Activated CD4-positive, alpha-beta memory T cell treated with anti-CD3 and anti-CD28 coated beads, Interleukin-2, amount 10 ng/mL, durations not matched to agents 7 days and 5 days (primary cell): ENCODE measurements around the gene B4GALT3. TPM values are rescaled to one million over a fixed set of nuclear protein-coding genes. Genes with fewer than 3 reads are reported as not detected.

ENCODE experiments used
- CTCF ChIA-PET: fragments of 350-600 bp; sonication (Branson Sonifier 250); formaldehyde crosslinking; loops from one replicate; lab custom pipeline; 2021; ENCODE audit warnings: antibody characterized with exemption, inconsistent platforms; lab: Charles Lee
- POLR2A ChIA-PET: fragments of 350-600 bp; sonication (Branson Sonifier 250); formaldehyde crosslinking; loops from one replicate; lab custom pipeline; 2021; ENCODE audit warnings: antibody characterized with exemption; lab: Charles Lee
- DNase-seq: peaks from one replicate; pipeline ENCODE4 v3.0.0-alpha.2; 2020
- H3K27ac Mint-ChIP-seq: one replicate; pipeline ENCODE4 v1.8.0; 2021; ENCODE audit warnings: mild to moderate bottlenecking, mixed read lengths
- H3K27me3 Mint-ChIP-seq: one replicate; pipeline ENCODE4 v1.8.0; 2021; ENCODE audit warnings: mixed read lengths
- H3K36me3 Mint-ChIP-seq: one replicate; pipeline ENCODE4 v1.8.0; 2021; ENCODE audit warnings: low read depth, mixed read lengths
- H3K4me1 Mint-ChIP-seq: one replicate; pipeline ENCODE4 v1.8.0; 2021; ENCODE audit warnings: mixed read lengths
- H3K4me3 Mint-ChIP-seq: one replicate; pipeline ENCODE4 v1.8.0; 2021; ENCODE audit warnings: mild to moderate bottlenecking, mixed read lengths
- H3K9me3 Mint-ChIP-seq: one replicate; pipeline ENCODE4 v1.8.0; 2021; ENCODE audit warnings: mixed read lengths
- total RNA-seq, 2 experiments: library from RNA; stranded (reverse); gene quantifications; one replicate each; pipeline ENCODE4 v1.2.3, GENCODE V29; 2021

B4GALT3 gene
- total RNA-seq, 2 experiments from 2014 or later: 55.0 to 56.7 TPM

DNA sequence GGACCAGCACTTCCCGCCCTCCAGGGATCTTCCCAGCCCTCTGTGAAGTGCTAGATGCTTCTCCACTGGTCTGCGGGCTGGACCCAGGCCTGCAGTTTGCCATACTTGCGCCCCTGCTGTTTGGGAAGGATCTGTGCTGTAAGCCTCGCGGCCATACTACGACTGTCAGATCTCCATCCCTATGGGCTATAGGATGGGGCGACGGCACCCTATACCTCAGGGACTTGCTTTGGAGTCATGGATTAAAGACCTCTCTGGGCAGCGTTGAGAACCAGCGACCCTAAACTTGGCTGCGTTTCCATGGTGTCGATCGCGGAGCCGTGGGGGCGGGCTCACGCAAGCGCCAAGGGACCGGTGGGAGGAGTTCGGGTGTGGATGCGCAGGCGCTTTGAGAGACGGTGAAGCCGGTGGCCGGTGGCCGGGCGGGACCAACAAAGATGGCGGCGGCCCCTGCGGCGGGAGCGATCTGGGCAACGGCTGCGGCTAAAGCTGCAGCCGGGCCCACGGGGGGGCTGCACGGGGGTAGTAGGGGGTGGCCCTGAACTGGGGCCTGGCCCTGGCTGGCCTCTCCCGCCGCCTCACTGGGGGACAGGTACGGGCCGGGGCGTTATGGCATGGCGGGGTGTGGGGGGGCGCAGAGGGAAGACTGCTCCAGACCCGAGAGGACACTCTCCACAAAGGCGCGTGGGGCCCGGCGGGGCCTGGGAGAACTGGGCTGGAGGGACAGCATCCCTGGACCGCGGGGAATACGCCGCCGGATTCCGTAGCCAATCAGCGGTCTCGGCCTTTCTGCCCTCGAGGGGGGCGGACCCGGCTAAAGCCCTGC is 18.0 kb downstream of the B4GALT3 start, which contains the start of gene USP21:
Gene USP21 (plus strand): TSS at position 414 of the 826 bp plus-strand sequence. CDS start 1,141 bp downstream, outside the sequence.
- no peaks in the 10 kb centered on the region for H3K27me3 Mint-ChIP-seq
- peak within 1 kb of the TSS; percentile 87 for H3K27ac Mint-ChIP-seq
- peak; percentile 93 for DNase-seq
- no peaks in the 10 kb centered on the region for H3K9me3 Mint-ChIP-seq
- peaks cover 64% of the 10 kb centered on the region for H3K36me3 Mint-ChIP-seq
- ChIA-PET CTCF (interaction anchor here (1.0 to 1.8 kb wide), 3 partner anchors 8 to 42 kb away, joined by 3 to 5 read pairs (median 3); partner anchors contain the start of genes NIT1 and PFDN2), POLR2A (interaction anchor here (1.1 to 2.0 kb wide), 3 partner anchors 18 to 43 kb away, joined by 3 to 9 read pairs (median 4); partner anchors contain the start of genes B4GALT3 and NDUFS2)
- H3K4me3 Mint-ChIP-seq: peak within 1 kb of the TSS; percentile 92
- peaks cover 69% of the 10 kb centered on the region for H3K4me1 Mint-ChIP-seq

DNA sequence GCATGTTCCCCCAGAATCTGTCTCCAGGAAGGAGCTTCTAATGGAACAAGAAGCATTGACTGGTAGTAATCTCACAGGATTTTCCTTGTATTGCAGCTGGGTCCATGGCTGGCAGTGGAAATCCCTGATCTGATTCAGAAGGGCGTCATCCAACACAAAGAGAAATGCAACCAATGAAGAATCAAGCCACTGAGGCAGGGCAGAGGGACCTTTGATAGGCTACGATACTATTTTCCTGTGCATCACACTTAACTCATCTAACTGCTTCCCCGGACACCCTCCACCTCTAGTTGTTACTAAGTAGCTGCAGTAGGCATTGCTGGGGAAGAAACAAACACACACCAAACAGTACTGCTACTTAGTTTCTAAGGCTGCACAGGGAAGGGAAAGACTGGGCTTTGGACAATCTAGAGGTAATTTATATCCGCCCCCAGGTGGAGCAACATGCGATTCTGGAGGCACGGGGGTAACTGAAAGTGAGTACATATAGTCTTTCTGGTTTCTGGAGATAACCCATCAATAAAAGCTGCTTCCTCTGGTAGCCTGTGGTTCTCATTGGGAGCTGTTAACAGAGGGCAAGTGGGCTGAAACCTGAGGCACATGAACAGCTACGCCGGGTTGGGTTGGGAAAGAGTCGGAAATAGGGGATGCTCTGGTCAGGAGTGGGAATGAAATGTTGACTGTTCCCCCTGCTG is 18.8 kb downstream of the B4GALT3 start:
- CTCF ChIA-PET: interaction anchor here (0.8 to 1.8 kb wide), 8 partner anchors 9 to 224 kb away, joined by 3 to 5 read pairs (median 3); partner anchors contain the start of genes DEDD, NIT1, PFDN2 and TOMM40L
- peak overlapping the region; percentile 87 for H3K27ac Mint-ChIP-seq
- POLR2A ChIA-PET: interaction anchor here (1.1 to 2.0 kb wide), 4 partner anchors 8 to 44 kb away, joined by 3 to 16 read pairs (median 6); partner anchors contain the start of genes B4GALT3, NDUFS2 and PPOX
- peak overlapping the region; percentile 92 for H3K4me3 Mint-ChIP-seq
- peaks cover 58% of the 10 kb centered on the region for H3K36me3 Mint-ChIP-seq
- no peaks in the 10 kb centered on the region for H3K27me3 Mint-ChIP-seq
- no peaks in the 10 kb centered on the region for H3K9me3 Mint-ChIP-seq
- no peak for DNase-seq
- peaks cover 68% of the 10 kb centered on the region for H3K4me1 Mint-ChIP-seq

DNA sequence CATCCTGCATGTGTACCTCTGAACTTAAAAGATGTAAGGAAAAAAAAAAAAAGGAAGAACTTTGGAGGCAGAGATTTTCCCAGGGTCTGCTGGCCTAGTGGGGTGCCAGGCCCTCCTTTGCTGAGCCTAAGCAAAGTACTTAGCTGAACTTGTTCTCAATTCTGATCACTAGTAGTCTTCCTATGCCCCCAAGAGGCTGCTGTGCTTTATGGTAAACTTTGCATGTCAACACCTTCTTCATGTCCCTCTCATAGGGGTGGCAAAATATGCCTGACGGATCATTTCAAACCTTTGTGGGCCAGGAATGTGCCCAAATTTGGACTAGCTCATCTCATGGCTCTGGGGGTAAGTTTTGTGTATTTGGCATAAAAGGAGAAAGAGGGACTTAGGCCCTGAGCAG is 19.4 kb downstream of the B4GALT3 start:
- Mint-ChIP-seq H3K9me3 (no peaks in the 10 kb centered on the region), H3K27me3 (no peaks in the 10 kb centered on the region), H3K4me3 (no peak overlapping the region), H3K27ac (peak overlapping the region; percentile 12), H3K36me3 (peaks cover 52% of the 10 kb centered on the region), H3K4me1 (peaks cover 63% of the 10 kb centered on the region)
- no peak for DNase-seq
- ChIA-PET POLR2A (interaction anchor here (1.0 to 2.0 kb wide), 3 partner anchors 9 to 44 kb away, joined by 4 to 16 read pairs (median 9); partner anchors contain the start of genes B4GALT3, NDUFS2 and PPOX), CTCF (interaction anchor here (0.8 to 2.1 kb wide), 9 partner anchors 8 to 224 kb away, joined by 3 to 15 read pairs (median 3); partner anchors contain the start of genes DEDD, NIT1, PFDN2 and PPOX)

DNA sequence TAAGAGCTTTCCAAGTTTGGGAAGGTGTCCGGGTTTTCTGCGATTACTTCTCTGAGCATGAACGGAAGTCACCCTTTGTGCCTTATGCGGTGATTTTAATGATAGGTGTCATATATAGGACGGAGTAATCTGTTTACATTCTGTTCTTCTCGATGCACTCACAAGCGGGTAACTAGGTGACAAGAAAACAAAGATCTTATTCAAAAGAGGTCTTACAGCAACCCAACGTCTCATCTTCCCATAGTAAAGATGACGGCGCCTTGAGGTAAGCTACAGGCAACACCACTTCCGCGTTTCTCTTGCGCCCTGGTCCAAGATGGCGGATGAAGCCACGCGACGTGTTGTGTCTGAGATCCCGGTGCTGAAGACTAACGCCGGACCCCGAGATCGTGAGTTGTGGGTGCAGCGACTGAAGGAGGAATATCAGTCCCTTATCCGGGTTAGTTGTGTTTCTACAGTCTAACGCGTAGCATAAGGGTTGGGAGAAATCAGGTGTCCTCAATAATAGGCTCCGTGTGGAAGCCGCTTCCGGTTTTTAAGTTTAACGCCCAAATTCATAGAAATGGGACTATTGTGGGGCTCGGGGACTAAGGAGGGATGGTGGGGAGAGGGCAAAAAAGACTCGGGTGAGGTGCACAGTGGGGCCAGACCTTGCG is 23.5 kb downstream of the B4GALT3 start, which contains the start of gene UFC1:
Gene UFC1 (plus strand): TSS at position 297 of the 656 bp plus-strand sequence. CDS start 20 bp downstream, at position 317.
- Mint-ChIP-seq H3K4me1 (peaks cover 30% of the 10 kb centered on the region), H3K36me3 (peaks cover 33% of the 10 kb centered on the region), H3K27me3 (no peaks in the 10 kb centered on the region), H3K4me3 (peak within 1 kb of the TSS; percentile 92), H3K27ac (peak within 1 kb of the TSS; percentile 98), H3K9me3 (no peaks in the 10 kb centered on the region)
- ChIA-PET POLR2A (interaction anchor here (0.6 to 4.1 kb wide), 18 partner anchors 13 to 317 kb away, joined by 3 to 63 read pairs (median 8); partner anchors contain the start of genes ARHGAP30, B4GALT3, DEDD and NDUFS2), CTCF (interaction anchor here (0.6 to 3.9 kb wide), 13 partner anchors 11 to 152 kb away, joined by 3 to 36 read pairs (median 3); partner anchors contain the start of genes ARHGAP30, DEDD, F11R and PPOX)
- peak; percentile 85 for DNase-seq

DNA sequence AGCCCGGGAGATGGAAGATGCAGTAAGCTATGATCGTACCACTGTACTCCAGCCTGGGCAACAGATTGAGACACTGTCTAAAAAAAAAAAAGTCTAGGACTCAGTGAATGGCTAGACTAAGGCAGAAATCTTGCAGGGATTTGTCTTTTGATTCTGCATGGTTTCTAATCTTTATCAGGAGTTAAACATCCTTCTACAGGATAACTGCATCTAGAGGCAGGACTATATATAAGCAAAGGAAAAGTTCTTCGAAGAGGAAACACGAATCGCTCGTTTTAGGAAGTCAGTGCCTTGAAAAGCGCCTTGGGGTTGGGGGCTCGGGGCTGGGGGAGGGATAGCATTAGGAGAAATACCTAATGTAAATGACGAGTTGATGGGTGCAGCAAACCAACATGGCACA is 24.1 kb downstream of the B4GALT3 start:
- peaks cover 23% of the 10 kb centered on the region for H3K4me1 Mint-ChIP-seq
- H3K27me3 Mint-ChIP-seq: no peaks in the 10 kb centered on the region
- peak overlapping the region; percentile 92 for H3K4me3 Mint-ChIP-seq
- POLR2A ChIA-PET: interaction anchor here (0.9 to 4.1 kb wide), 17 partner anchors 12 to 316 kb away, joined by 3 to 63 read pairs (median 9); partner anchors contain the start of genes ARHGAP30, B4GALT3, DEDD and NDUFS2
- H3K27ac Mint-ChIP-seq: peak overlapping the region; percentile 98
- CTCF ChIA-PET: interaction anchor here (0.7 to 3.9 kb wide), 12 partner anchors 10 to 161 kb away, joined by 3 to 36 read pairs (median 3); partner anchors contain the start of genes ARHGAP30, DEDD, F11R and PPOX
- no peak for DNase-seq
- H3K36me3 Mint-ChIP-seq: peaks cover 27% of the 10 kb centered on the region
- H3K9me3 Mint-ChIP-seq: no peaks in the 10 kb centered on the region

DNA sequence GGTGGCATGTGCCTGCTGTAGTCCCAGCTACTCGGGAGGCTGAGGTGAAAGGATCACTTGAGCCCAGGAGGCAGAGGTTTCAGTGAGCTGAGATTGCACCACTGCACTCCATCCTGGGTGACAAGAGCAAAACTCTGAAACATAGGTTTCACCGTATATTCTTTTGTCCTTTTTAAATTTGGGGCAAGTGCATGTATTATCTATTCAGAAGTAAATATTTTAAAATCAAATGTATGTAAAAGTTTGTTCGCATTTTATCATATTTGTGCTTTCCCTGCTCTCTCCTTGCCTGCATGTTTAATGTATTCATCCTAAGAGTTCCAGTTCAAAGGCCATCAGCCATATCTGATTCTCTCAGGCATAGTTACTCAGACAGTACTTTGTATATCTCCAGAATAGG is 31.5 kb downstream of the B4GALT3 start:
- no peak for DNase-seq
- H3K4me1 Mint-ChIP-seq: no peaks in the 10 kb centered on the region
- no peaks in the 10 kb centered on the region for H3K9me3 Mint-ChIP-seq
- no peaks in the 10 kb centered on the region for H3K36me3 Mint-ChIP-seq
- CTCF ChIA-PET: interaction anchor here (1.1 kb wide), 1 partner anchor 10 kb away, joined by 3 read pairs; no protein-coding TSS in a partner anchor
- no peaks in the 10 kb centered on the region for H3K27me3 Mint-ChIP-seq
- H3K27ac Mint-ChIP-seq: no peak overlapping the region
- no peak overlapping the region for H3K4me3 Mint-ChIP-seq
- POLR2A ChIA-PET: no interaction called here

DNA sequence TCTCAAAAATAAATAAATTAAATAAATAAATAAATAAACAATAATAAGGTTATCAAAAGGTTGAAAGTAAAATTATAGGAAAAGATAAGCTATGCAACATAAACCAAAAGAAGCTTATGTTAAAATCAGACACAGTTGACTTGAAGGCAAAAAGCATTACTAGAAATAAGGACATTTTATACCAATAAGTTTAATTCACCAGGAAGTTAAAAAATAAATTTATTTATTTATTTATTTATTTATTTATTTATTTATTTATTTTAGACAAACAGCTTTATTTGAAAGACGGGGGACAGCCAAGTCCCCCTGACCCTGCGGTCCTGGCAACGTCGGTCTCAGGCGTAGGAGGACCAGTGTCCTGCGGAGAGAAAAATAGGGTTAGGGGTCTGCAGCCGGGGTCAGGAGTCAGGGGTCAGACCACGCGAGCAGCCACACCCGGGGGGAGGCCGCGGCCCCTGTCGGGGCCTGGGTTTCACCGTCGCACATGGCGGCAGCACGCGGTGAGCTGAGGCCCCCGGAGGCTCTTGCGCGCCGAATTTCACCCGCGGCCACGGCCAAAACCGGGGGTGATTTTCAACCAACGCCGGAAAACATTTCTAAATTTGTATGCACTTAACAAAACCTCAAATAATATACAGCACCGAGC is 36.4 kb downstream of the B4GALT3 start:
- Mint-ChIP-seq H3K4me1 (peaks cover 4% of the 10 kb centered on the region), H3K36me3 (peaks cover 2% of the 10 kb centered on the region), H3K4me3 (no peak overlapping the region), H3K27ac (no peak overlapping the region), H3K27me3 (no peaks in the 10 kb centered on the region), H3K9me3 (no peaks in the 10 kb centered on the region)
- ChIA-PET CTCF (interaction anchor here (0.6 to 2.2 kb wide), 12 partner anchors 9 to 151 kb away, joined by 3 to 10 read pairs (median 4); partner anchors contain the start of genes ARHGAP30 and PPOX), POLR2A (interaction anchor here (1.1 to 3.1 kb wide), 4 partner anchors 8 to 95 kb away, joined by 3 to 11 read pairs (median 4); partner anchors contain the start of genes DEDD, PFDN2, UFC1 and USF1)
- no peak for DNase-seq

DNA sequence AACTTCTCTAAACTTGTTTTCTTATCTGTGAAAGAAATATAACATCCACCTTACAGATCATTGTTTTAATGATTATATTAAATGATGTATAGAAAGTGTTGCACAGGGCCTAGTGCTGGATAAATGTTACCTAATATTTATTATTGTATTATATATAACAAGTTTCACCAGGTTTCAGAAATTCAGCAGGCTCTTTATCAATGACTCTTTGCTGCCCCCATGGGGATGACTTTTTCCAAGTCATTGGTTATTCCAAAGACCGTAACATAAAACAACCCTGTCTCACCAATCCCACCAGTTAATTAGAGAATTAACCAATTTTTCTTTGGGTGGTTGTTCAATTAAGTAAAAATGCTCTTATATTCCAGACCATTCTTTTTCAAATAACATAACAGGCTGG is 37.5 kb downstream of the B4GALT3 start:
- POLR2A ChIA-PET: interaction anchor here (1.3 to 2.3 kb wide), 2 partner anchors 14 to 23 kb away, joined by 3 to 9 read pairs; partner anchors contain the start of gene UFC1
- H3K4me1 Mint-ChIP-seq: peaks cover 9% of the 10 kb centered on the region
- no peaks in the 10 kb centered on the region for H3K27me3 Mint-ChIP-seq
- no peak overlapping the region for H3K4me3 Mint-ChIP-seq
- DNase-seq: peak; percentile 44
- H3K9me3 Mint-ChIP-seq: no peaks in the 10 kb centered on the region
- CTCF ChIA-PET: interaction anchor here (0.9 to 2.1 kb wide), 3 partner anchors 8 to 142 kb away, joined by 3 to 6 read pairs (median 6); no protein-coding TSS in a partner anchor
- H3K36me3 Mint-ChIP-seq: peaks cover 8% of the 10 kb centered on the region
- H3K27ac Mint-ChIP-seq: no peak overlapping the region

DNA sequence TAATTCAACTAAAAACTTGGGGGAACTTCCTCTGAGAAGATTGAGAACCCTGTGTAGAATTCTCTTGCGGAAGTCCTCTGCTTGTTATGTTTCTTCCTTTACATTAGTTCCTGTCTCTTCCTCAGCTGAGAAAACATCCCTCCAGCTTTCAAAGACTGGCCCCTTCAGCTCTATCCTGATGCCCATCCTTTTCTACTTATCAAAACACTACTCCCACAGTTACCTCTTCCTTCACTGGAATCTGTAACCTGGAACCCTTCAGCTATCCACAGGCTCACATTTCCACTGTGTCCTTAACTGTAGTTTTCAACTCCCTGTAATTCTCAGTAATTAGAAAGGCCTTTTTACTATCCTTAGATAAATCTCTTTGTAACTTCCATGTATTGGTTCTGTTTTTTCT is 38.9 kb downstream of the B4GALT3 start:
- ChIA-PET CTCF (interaction anchor here (0.6 to 1.6 kb wide), 13 partner anchors 9 to 463 kb away, joined by 3 to 7 read pairs (median 3); partner anchors contain the start of genes UFC1 and USF1), POLR2A (interaction anchor here (0.6 to 2.3 kb wide), 4 partner anchors 9 to 41 kb away, joined by 3 to 9 read pairs (median 4); partner anchors contain the start of genes NIT1, PFDN2 and UFC1)
- no peak overlapping the region for H3K4me3 Mint-ChIP-seq
- H3K27me3 Mint-ChIP-seq: no peaks in the 10 kb centered on the region
- no peaks in the 10 kb centered on the region for H3K9me3 Mint-ChIP-seq
- H3K27ac Mint-ChIP-seq: peak overlapping the region; percentile 21
- peaks cover 8% of the 10 kb centered on the region for H3K36me3 Mint-ChIP-seq
- no peak for DNase-seq
- peaks cover 9% of the 10 kb centered on the region for H3K4me1 Mint-ChIP-seq

DNA sequence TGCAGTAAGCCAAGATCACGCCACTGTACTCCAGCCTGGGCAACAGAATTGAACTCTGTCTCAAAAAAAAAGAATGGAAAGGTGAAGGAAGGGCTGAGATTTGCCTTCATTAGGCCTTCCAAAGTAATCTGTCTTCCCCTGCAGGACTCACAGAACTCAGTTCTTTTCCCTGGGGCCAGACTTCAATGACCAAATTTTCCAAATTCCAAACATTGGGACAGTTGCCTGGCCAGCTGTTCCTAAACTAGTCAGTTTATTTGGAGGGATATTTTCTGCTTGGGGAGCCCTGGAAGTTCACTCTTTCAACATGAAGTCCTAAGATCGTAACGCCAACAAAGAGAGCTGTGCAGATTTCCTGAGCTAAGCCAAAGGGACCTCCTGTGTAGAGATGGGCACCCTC is 39.4 kb downstream of the B4GALT3 start:
- no peak for DNase-seq
- peaks cover 9% of the 10 kb centered on the region for H3K4me1 Mint-ChIP-seq
- H3K9me3 Mint-ChIP-seq: no peaks in the 10 kb centered on the region
- peaks cover 8% of the 10 kb centered on the region for H3K36me3 Mint-ChIP-seq
- no peak overlapping the region for H3K27ac Mint-ChIP-seq
- no peaks in the 10 kb centered on the region for H3K27me3 Mint-ChIP-seq
- ChIA-PET POLR2A (interaction anchor here (0.6 to 2.3 kb wide), 5 partner anchors 9 to 301 kb away, joined by 3 to 9 read pairs (median 4); partner anchors contain the start of genes NIT1, PFDN2 and UFC1), CTCF (interaction anchor here (0.6 to 1.6 kb wide), 12 partner anchors 9 to 463 kb away, joined by 3 to 7 read pairs (median 3); partner anchors contain the start of genes UFC1 and USF1)
- no peak overlapping the region for H3K4me3 Mint-ChIP-seq
